KOPT-K1 (cell line): Measurements from ENCODE around the gene SCN8A.
"Not testable (repeated sequence)": the region's sequence is repeated elsewhere in the genome, so short reads cannot be mapped to it uniquely, and the experiment has no call there.

Experiments
- H3K27ac ChIP-seq: fragments of 200-600 bp; sonication (generic); 2 replicates; pipeline ENCODE4 v1.5.1; 2016; ENCODE audit warnings: antibody characterized with exemption, mild to moderate bottlenecking, low read depth, low read length; ENCODE audit not compliant: poor library complexity, severe bottlenecking
- H3K36me3 ChIP-seq: fragments of 200-600 bp; sonication (generic); 2 replicates; pipeline ENCODE4 v1.5.1; 2017; ENCODE audit warnings: antibody characterized with exemption, mild to moderate bottlenecking, low read length, moderate library complexity; ENCODE audit not compliant: insufficient read depth
- H3K9me3 ChIP-seq: fragments of 200-600 bp; sonication (generic); 2 replicates; pipeline ENCODE4 v1.5.1; 2017; ENCODE audit warnings: antibody characterized with exemption, low read length, mild to moderate bottlenecking; ENCODE audit not compliant: insufficient read depth, poor library complexity, severe bottlenecking

SCN8A gene

GRCh38 chr12:51591016-51591901 lies at the start of gene SCN8A:
Gene SCN8A (plus strand): TSS chr12:51591233. CDS start chr12:51662818, 71,585 bp downstream.
- Histone ChIP-seq H3K9me3 (no peaks in the 10 kb centered on the region), H3K36me3 (no peaks in the 10 kb centered on the region), H3K27ac (peak within 1 kb of the TSS; percentile 65)

- H3K36me3 ChIP-seq = no peaks in the 10 kb centered on the region
- H3K9me3 ChIP-seq = peaks cover 10% of the 10 kb centered on the region
- H3K27ac ChIP-seq = no peak overlapping the region
Measured at GRCh38 chr12:51546097-51546496, 44.9 kb upstream of the SCN8A start.

GRCh38 chr12:51547606-51548005 lies 43.4 kb upstream of the SCN8A start:
- H3K9me3 ChIP-seq = peaks cover 10% of the 10 kb centered on the region
- no peaks in the 10 kb centered on the region for H3K36me3 ChIP-seq
- no peak overlapping the region for H3K27ac ChIP-seq

GRCh38 chr12:51548241-51548640 lies 42.8 kb upstream of the SCN8A start:
- no peak overlapping the region for H3K27ac ChIP-seq
- H3K36me3 ChIP-seq = no peaks in the 10 kb centered on the region
- peaks cover 8% of the 10 kb centered on the region for H3K9me3 ChIP-seq

GRCh38 chr12:51549637-51550036 lies 41.4 kb upstream of the SCN8A start:
- Histone ChIP-seq H3K9me3 (no peaks in the 10 kb centered on the region), H3K36me3 (no peaks in the 10 kb centered on the region), H3K27ac (no peak overlapping the region)

GRCh38 chr12:51568271-51569032 lies 22.6 kb upstream of the SCN8A start:
- not testable (repeated sequence) for H3K27ac ChIP-seq, H3K9me3 ChIP-seq, H3K36me3 ChIP-seq

GRCh38 chr12:51579321-51579850 lies 11.6 kb upstream of the SCN8A start:
- Histone ChIP-seq H3K27ac (no peak overlapping the region), H3K9me3 (peaks cover 6% of the 10 kb centered on the region), H3K36me3 (no peaks in the 10 kb centered on the region)

GRCh38 chr12:51589060-51589459 lies 2.0 kb upstream of the SCN8A start:
- Histone ChIP-seq H3K36me3 (no peaks in the 10 kb centered on the region), H3K9me3 (no peaks in the 10 kb centered on the region), H3K27ac (no peak overlapping the region)

GRCh38 chr12:51589557-51590176 lies 1.4 kb upstream of the SCN8A start:
- no peaks in the 10 kb centered on the region for H3K9me3 ChIP-seq
- no peaks in the 10 kb centered on the region for H3K36me3 ChIP-seq
- H3K27ac ChIP-seq = peak overlapping the region; percentile 65

GRCh38 chr12:51590347-51591015 lies 552 bp upstream of the SCN8A start:
- H3K9me3 ChIP-seq = no peaks in the 10 kb centered on the region
- H3K36me3 ChIP-seq = no peaks in the 10 kb centered on the region
- H3K27ac ChIP-seq = peak overlapping the region; percentile 65

- H3K36me3 ChIP-seq = no peaks in the 10 kb centered on the region
- H3K9me3 ChIP-seq = no peaks in the 10 kb centered on the region
- no peak overlapping the region for H3K27ac ChIP-seq
Measured at GRCh38 chr12:51592034-51592705, 1.1 kb downstream of the SCN8A start.

- Histone ChIP-seq H3K9me3 (no peaks in the 10 kb centered on the region), H3K27ac (no peak overlapping the region), H3K36me3 (no peaks in the 10 kb centered on the region)
Measured at GRCh38 chr12:51593021-51593420, 2.0 kb downstream of the SCN8A start.

GRCh38 chr12:51593539-51593938 lies 2.5 kb downstream of the SCN8A start:
- Histone ChIP-seq H3K27ac (no peak overlapping the region), H3K36me3 (no peaks in the 10 kb centered on the region)

GRCh38 chr12:51598156-51598555 lies 7.1 kb downstream of the SCN8A start:
- Histone ChIP-seq H3K9me3 (no peaks in the 10 kb centered on the region), H3K27ac (no peak overlapping the region)

More at GRCh38 chr12:51593539-51593938, 2.5 kb downstream of the SCN8A start:
- no peaks in the 10 kb centered on the region for H3K9me3 ChIP-seq

More at GRCh38 chr12:51598156-51598555, 7.1 kb downstream of the SCN8A start:
- no peaks in the 10 kb centered on the region for H3K36me3 ChIP-seq
